WTC11 (cell line): ENCODE results near the gene CRAT. TPM values are rescaled to one million over a fixed set of nuclear protein-coding genes. Genes with fewer than 3 reads are reported as not detected.

Experiments used
- ATAC-seq: fragments of 200-7000 bp; cut with Tn5 transposase; 2 replicates; pipeline ENCODE4 v1.10.0; 2021; ENCODE audit warnings: mild to moderate bottlenecking, moderate library complexity
- CTCF ChIA-PET: fragments of 300-600 bp; sonication (Branson Sonifier 250); formaldehyde crosslinking; loops from one replicate; lab custom pipeline; 2021; ENCODE audit warnings: antibody characterized with exemption; lab: Charles Lee
- POLR2A ChIA-PET: fragments of 350-600 bp; sonication (Branson Sonifier 250); formaldehyde crosslinking; loops from one replicate; lab custom pipeline; 2021; ENCODE audit warnings: antibody characterized with exemption; lab: Charles Lee
- DNase-seq: peaks from one replicate; pipeline ENCODE4 v3.0.0; 2021; ENCODE audit warnings: low spot score
- H3K27ac Mint-ChIP-seq: 2 replicates; pipeline ENCODE4 v1.8.0; 2021; ENCODE audit warnings: mixed read lengths
- H3K27me3 Mint-ChIP-seq: 2 replicates; pipeline ENCODE4 v1.8.0; 2021; ENCODE audit warnings: low read depth, mild to moderate bottlenecking, moderate library complexity, mixed read lengths
- H3K36me3 Mint-ChIP-seq: 2 replicates; pipeline ENCODE4 v1.8.0; 2021; ENCODE audit warnings: mixed read lengths
- H3K4me1 Mint-ChIP-seq: 2 replicates; pipeline ENCODE4 v1.8.0; 2022; ENCODE audit warnings: mixed read lengths
- H3K4me3 Mint-ChIP-seq: 2 replicates; pipeline ENCODE4 v1.8.0; 2021; ENCODE audit warnings: mild to moderate bottlenecking, moderate library complexity, mixed read lengths
- H3K9me3 Mint-ChIP-seq: 2 replicates; pipeline ENCODE4 v1.8.0; 2021; ENCODE audit warnings: mixed read lengths
- AFF4 ChIP-seq: sonication (generic); formaldehyde crosslinking; IDR thresholded peaks from 2 replicates; pipeline ENCODE4 v1.8.1; 2023; ENCODE audit warnings: mild to moderate bottlenecking, missing genetic modification reagents, borderline replicate concordance
- CDX4 ChIP-seq: fragments of 250-450 bp; sonication (Bioruptor Pico); IDR thresholded peaks from 2 replicates; pipeline ENCODE4 v1.9.0; 2021; ENCODE audit warnings: moderate library complexity, mild to moderate bottlenecking, inconsistent platforms, borderline replicate concordance
- ELF4 ChIP-seq: sonication (generic); formaldehyde crosslinking; IDR thresholded peaks from 2 replicates; pipeline ENCODE4 v1.8.1; 2022; ENCODE audit warnings: low read depth, mild to moderate bottlenecking, moderate library complexity, missing genetic modification reagents
- FOXJ3 ChIP-seq: sonication (generic); formaldehyde crosslinking; IDR thresholded peaks from 2 replicates; pipeline ENCODE4 v1.9.0; 2021; ENCODE audit warnings: missing genetic modification reagents, mild to moderate bottlenecking, borderline replicate concordance
- FOXK1 ChIP-seq: sonication (generic); formaldehyde crosslinking; IDR thresholded peaks from 2 replicates; pipeline ENCODE4 v1.8.0; 2022; ENCODE audit warnings: mild to moderate bottlenecking, moderate library complexity, missing genetic modification reagents
- IRF1 ChIP-seq: sonication (generic); formaldehyde crosslinking; IDR thresholded peaks from 2 replicates; pipeline ENCODE4 v1.8.0; 2023; ENCODE audit warnings: missing genetic modification reagents
- JAZF1 ChIP-seq: fragments of 250-450 bp; sonication (Bioruptor Pico); IDR thresholded peaks from 2 replicates; pipeline ENCODE4 v1.9.0; 2021; ENCODE audit warnings: moderate library complexity, mild to moderate bottlenecking, inconsistent platforms
- JUN ChIP-seq: sonication (generic); formaldehyde crosslinking; IDR thresholded peaks from 2 replicates; pipeline ENCODE4 v1.8.0; 2023; ENCODE audit warnings: mild to moderate bottlenecking, missing genetic modification reagents
- NFYB ChIP-seq: sonication (generic); formaldehyde crosslinking; conservative IDR thresholded peaks from 2 replicates; pipeline ENCODE4 v1.8.0; 2022; ENCODE audit warnings: low read depth, missing genetic modification reagents
- SMAD4 ChIP-seq: sonication (generic); formaldehyde crosslinking; IDR thresholded peaks from 2 replicates; pipeline ENCODE4 v1.8.0; 2022; ENCODE audit warnings: mild to moderate bottlenecking, missing genetic modification reagents
- ZNF121 ChIP-seq: sonication (generic); formaldehyde crosslinking; IDR thresholded peaks from 2 replicates; pipeline ENCODE4 v1.8.0; 2023; ENCODE audit warnings: missing genetic modification reagents
- ZNF263 ChIP-seq: sonication (generic); formaldehyde crosslinking; IDR thresholded peaks from 2 replicates; pipeline ENCODE4 v1.8.1; 2022; ENCODE audit warnings: low read depth, mild to moderate bottlenecking, moderate library complexity, missing genetic modification reagents
- ZNF416 ChIP-seq: fragments of 250-450 bp; sonication (Bioruptor Pico); IDR thresholded peaks from 2 replicates; pipeline ENCODE4 v1.9.0; 2021; ENCODE audit warnings: mild to moderate bottlenecking, inconsistent platforms
- total RNA-seq: library from RNA; stranded (reverse); gene quantifications from 3 replicates; pipeline ENCODE4 v1.2.3, GENCODE V29; 2021
- TF ChIP-seq, protein P1 (sequence below): sonication (generic); formaldehyde crosslinking; IDR thresholded peaks from 2 replicates; pipeline ENCODE4 v1.8.0; 2022; ENCODE audit warnings: missing genetic modification reagents
- TF ChIP-seq, protein P2 (sequence below): sonication (generic); formaldehyde crosslinking; conservative IDR thresholded peaks from 2 replicates; pipeline ENCODE4 v1.8.1; 2022; ENCODE audit warnings: mild to moderate bottlenecking, missing genetic modification reagents

Gene CRAT
- total RNA-seq, 1 experiment from 2014 or later: 17.2 TPM

- TF ChIP-seq, protein P1, sequence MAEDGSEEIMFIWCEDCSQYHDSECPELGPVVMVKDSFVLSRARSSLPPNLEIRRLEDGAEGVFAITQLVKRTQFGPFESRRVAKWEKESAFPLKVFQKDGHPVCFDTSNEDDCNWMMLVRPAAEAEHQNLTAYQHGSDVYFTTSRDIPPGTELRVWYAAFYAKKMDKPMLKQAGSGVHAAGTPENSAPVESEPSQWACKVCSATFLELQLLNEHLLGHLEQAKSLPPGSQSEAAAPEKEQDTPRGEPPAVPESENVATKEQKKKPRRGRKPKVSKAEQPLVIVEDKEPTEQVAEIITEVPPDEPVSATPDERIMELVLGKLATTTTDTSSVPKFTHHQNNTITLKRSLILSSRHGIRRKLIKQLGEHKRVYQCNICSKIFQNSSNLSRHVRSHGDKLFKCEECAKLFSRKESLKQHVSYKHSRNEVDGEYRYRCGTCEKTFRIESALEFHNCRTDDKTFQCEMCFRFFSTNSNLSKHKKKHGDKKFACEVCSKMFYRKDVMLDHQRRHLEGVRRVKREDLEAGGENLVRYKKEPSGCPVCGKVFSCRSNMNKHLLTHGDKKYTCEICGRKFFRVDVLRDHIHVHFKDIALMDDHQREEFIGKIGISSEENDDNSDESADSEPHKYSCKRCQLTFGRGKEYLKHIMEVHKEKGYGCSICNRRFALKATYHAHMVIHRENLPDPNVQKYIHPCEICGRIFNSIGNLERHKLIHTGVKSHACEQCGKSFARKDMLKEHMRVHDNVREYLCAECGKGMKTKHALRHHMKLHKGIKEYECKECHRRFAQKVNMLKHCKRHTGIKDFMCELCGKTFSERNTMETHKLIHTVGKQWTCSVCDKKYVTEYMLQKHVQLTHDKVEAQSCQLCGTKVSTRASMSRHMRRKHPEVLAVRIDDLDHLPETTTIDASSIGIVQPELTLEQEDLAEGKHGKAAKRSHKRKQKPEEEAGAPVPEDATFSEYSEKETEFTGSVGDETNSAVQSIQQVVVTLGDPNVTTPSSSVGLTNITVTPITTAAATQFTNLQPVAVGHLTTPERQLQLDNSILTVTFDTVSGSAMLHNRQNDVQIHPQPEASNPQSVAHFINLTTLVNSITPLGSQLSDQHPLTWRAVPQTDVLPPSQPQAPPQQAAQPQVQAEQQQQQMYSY: no peak
- TF ChIP-seq CDX4 (CRISPR knock-in tag): no peak
- TF ChIP-seq FOXJ3: no peak
- TF ChIP-seq ELF4 (CRISPR knock-in tag): no peak
- TF ChIP-seq, protein P2, sequence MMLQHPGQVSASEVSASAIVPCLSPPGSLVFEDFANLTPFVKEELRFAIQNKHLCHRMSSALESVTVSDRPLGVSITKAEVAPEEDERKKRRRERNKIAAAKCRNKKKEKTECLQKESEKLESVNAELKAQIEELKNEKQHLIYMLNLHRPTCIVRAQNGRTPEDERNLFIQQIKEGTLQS: no peak
- TF ChIP-seq ZNF416: no peak
- TF ChIP-seq AFF4: no peak
- TF ChIP-seq SMAD4 (CRISPR knock-in tag): no peak
- no peak for TF ChIP-seq NFYB (CRISPR knock-in tag)
- TF ChIP-seq FOXK1: no peak
These were observed 31.7 kb downstream of the CRAT start (continued) for GRCh38 chr9:129078691-129079503.

DNA sequence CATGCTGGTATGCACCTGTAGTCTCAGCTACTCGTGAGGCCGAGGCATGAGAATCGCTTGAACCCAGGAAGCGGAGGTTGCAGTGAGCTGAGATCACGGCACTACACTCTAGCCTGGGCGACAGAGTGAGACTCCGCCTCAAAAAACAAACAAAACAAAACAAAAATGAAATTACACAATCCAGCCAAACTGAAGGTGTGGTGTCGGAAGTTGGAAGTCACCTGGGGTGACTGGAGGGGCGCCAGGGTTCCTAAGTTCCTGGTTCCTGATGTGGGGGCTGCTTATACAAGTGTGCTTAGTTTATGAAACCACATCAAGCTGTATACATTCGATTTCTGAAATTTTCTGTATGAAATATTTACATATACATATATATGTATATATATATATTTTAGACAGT is 33.4 kb downstream of the CRAT start:
- DNase-seq (no peak), ATAC-seq (no peak)
- Mint-ChIP-seq H3K4me1 (peaks cover 16% of the 10 kb centered on the region), H3K36me3 (no peaks in the 10 kb centered on the region), H3K9me3 (no peaks in the 10 kb centered on the region), H3K27me3 (no peaks in the 10 kb centered on the region), H3K4me3 (no peak overlapping the region), H3K27ac (peak overlapping the region; percentile 48; the same call in 1 of the 2 replicates)
- ChIA-PET CTCF (no interaction called here), POLR2A (no interaction called here)
- TF ChIP-seq ZNF263 (no peak), JAZF1 (CRISPR knock-in tag) (no peak), IRF1 (CRISPR knock-in tag) (no peak), JUN (no peak)

DNA sequence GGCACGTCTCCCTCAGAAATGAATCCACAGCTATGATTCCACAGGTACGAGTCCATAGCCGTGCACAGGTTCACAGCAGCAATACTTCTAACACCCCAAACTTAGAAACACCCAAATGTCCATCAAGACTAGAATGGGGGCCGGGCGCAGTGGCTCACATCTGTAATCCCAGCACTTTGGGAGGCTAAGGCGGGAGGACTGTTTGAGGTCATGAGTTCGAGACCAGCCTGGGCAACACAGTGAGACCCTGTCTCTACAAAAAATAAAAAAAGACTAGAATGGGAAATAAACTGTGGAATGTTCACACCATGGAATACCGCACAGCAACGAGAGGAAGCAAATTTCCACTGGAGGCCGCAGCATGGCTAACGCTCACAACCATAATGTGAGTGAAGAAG is 34.0 kb downstream of the CRAT start:
- no peak for ATAC-seq
- Mint-ChIP-seq H3K27ac (no peak overlapping the region), H3K36me3 (no peaks in the 10 kb centered on the region), H3K27me3 (no peaks in the 10 kb centered on the region), H3K4me3 (no peak overlapping the region), H3K4me1 (peaks cover 22% of the 10 kb centered on the region), H3K9me3 (no peaks in the 10 kb centered on the region)
- TF ChIP-seq ZNF121 (CRISPR knock-in tag): 0 out of 2 replicates have a peak, but pooled peaks have one; percentile 19
- TF ChIP-seq ELF4 (CRISPR knock-in tag): no peak
- no peak for DNase-seq
- CTCF ChIA-PET: no interaction called here
- POLR2A ChIA-PET: no interaction called here
